ENCODE data around the gene OPCML.

Gene OPCML

GRCh38 chr11:133081730-133082452, 450.4 kb downstream of the OPCML start:
- DNase-seq (ENCODE audit: low read depth in 1 of 2, low spot score in 1 of 2): no peak

GRCh38 chr11:133081020-133081419, 451.3 kb downstream of the OPCML start:
- DNase-seq (ENCODE audit: low read depth in 1 of 2, low spot score in 1 of 2): no peak

GRCh38 chr11:133078591-133079404, 453.5 kb downstream of the OPCML start:
- DNase-seq (ENCODE audit: low read depth in 1 of 2, low spot score in 1 of 2): no peak

- no peak for DNase-seq (ENCODE audit: low read depth in 1 of 2, low spot score in 1 of 2)
Measured at GRCh38 chr11:133078012-133078411, 454.3 kb downstream of the OPCML start.

GRCh38 chr11:133075351-133075750, 456.9 kb downstream of the OPCML start:
- no peak for DNase-seq (ENCODE audit: low read depth in 1 of 2, low spot score in 1 of 2)

- DNase-seq (ENCODE audit: low read depth in 1 of 2, low spot score in 1 of 2): no peak
Measured at GRCh38 chr11:133072858-133073582, 459.3 kb downstream of the OPCML start.

- DNase-seq (ENCODE audit: low read depth in 1 of 2, low spot score in 1 of 2): no peak
Measured at GRCh38 chr11:133072378-133072777, 459.9 kb downstream of the OPCML start.

- DNase-seq (ENCODE audit: low read depth in 1 of 2, low spot score in 1 of 2): no peak
Measured at GRCh38 chr11:133070791-133071190, 461.5 kb downstream of the OPCML start.

GRCh38 chr11:133070021-133070713, 462.1 kb downstream of the OPCML start:
- DNase-seq (ENCODE audit: low read depth in 1 of 2, low spot score in 1 of 2): no peak

GRCh38 chr11:133065847-133066485, 466.3 kb downstream of the OPCML start:
- DNase-seq (ENCODE audit: low read depth in 1 of 2, low spot score in 1 of 2): no peak

- DNase-seq (ENCODE audit: low read depth in 1 of 2, low spot score in 1 of 2): no peak
Measured at GRCh38 chr11:133064961-133065360, 467.3 kb downstream of the OPCML start.

GRCh38 chr11:133064152-133064877, 468.0 kb downstream of the OPCML start:
- DNase-seq (ENCODE audit: low read depth in 1 of 2, low spot score in 1 of 2): no peak

GRCh38 chr11:133058501-133058900, 473.8 kb downstream of the OPCML start:
- no peak for DNase-seq (ENCODE audit: low read depth in 1 of 2, low spot score in 1 of 2)

GRCh38 chr11:133053124-133053776, 479.1 kb downstream of the OPCML start:
- no peak for DNase-seq (ENCODE audit: low read depth in 1 of 2, low spot score in 1 of 2)

GRCh38 chr11:133052537-133052936, 479.8 kb downstream of the OPCML start:
- no peak for DNase-seq (ENCODE audit: low read depth in 1 of 2, low spot score in 1 of 2)

GRCh38 chr11:133049244-133050019, 482.9 kb downstream of the OPCML start:
- no peak for DNase-seq (ENCODE audit: low read depth in 1 of 2, low spot score in 1 of 2)

GRCh38 chr11:133048270-133048669, 484.0 kb downstream of the OPCML start:
- DNase-seq (ENCODE audit: low read depth in 1 of 2, low spot score in 1 of 2): no peak

- DNase-seq (ENCODE audit: low read depth in 1 of 2, low spot score in 1 of 2): no peak
Measured at GRCh38 chr11:133047771-133048115, 484.6 kb downstream of the OPCML start.

Data from stimulated activated CD4-positive, alpha-beta T cell treated with anti-CD3 and anti-CD28 coated beads, Interleukin-15, amount 100 ng/mL, for 1 hour (primary cell).